HG02970 (cell line): ENCODE results near the gene FUNDC1.

ENCODE experiments used
- ATAC-seq: cut with Tn5 transposase; IDR thresholded peaks from one replicate; pipeline ENCODE4 v1.9.1; 2021; ENCODE audit warnings: mild to moderate bottlenecking, moderate library complexity, moderate number of reproducible peaks; ENCODE audit not compliant: unreplicated experiment, low FRiP score

Gene FUNDC1

GRCh38 chrX:44483965-44484606 lies 58.6 kb downstream of the FUNDC1 start:
- no peak for ATAC-seq

- no peak for ATAC-seq
Observed at GRCh38 chrX:44482575-44482974, 60.1 kb downstream of the FUNDC1 start.

GRCh38 chrX:44480591-44480990 lies 62.1 kb downstream of the FUNDC1 start:
- ATAC-seq, result no peak

DNA sequence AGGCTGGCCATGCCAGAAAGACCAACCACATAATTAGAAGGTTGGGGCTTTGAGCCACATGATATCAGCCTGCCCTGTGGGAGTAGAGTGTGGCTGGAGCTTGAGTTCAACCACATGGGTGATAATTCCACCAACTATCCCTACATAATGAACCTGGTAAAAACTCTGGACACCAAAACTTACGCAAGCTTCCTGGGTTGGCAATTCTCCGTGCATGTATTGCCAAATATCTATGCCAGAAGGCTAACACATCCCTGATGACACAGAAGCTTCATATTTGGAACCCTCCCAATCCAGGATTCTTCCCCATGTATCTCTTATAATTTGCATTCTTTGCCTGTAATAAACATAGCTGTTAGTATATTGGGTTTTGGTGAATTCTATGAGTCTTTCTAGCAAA lies 68.2 kb downstream of the FUNDC1 start:
- no peak for ATAC-seq
